SK-N-SH (cell line): ENCODE measurements around the gene RNF187. TPM values are rescaled to one million over a fixed set of nuclear protein-coding genes. Genes with fewer than 3 reads are reported as not detected.

Experiments used
- CTCF ChIA-PET: fragments of 300-600, 350-600 bp; formaldehyde crosslinking; extraction: SDS; loops from one replicate; lab custom pipeline; 2021; lab: Yijun Ruan, JAX
- POLR2A ChIA-PET: fragments of 350-600 bp; sonication (Branson Sonifier 250); formaldehyde crosslinking; extraction: SDS; loops from one replicate; lab custom pipeline; 2020; ENCODE audit warnings: antibody characterized with exemption, inconsistent platforms; lab: Yijun Ruan, JAX
- DNase-seq: peaks from one replicate; pipeline ENCODE4 v3.0.0; 2012
- H2AFZ ChIP-seq: fragments of 200-600 bp; sonication (generic); 2 replicates; pipeline ENCODE4 v1.8.1; 2016; ENCODE audit warnings: antibody characterized with exemption, mild to moderate bottlenecking, low read depth
- H3F3A ChIP-seq: fragments of 200-600 bp; sonication (generic); replicated peaks from 2 replicates; pipeline ENCODE3; 2016; ENCODE audit warnings: antibody characterized with exemption, mild to moderate bottlenecking; ENCODE audit not compliant: insufficient read depth
- H3K27ac ChIP-seq, 2 experiments: fragments of 200-500 bp in 1 of 2; fragments of 200-600 bp in 1 of 2; sonication (Bioruptor generic) in 1 of 2; sonication (generic), shearing (Covaris generic) in 1 of 2; 2 replicates each; pipeline versions ENCODE4 v1.5.1 to v1.6.1; 2014 to 2016; ENCODE audit warnings: low read depth in 2 of 2, inconsistent platforms in 1 of 2, low read length in 1 of 2, mild to moderate bottlenecking in 1 of 2, mixed read lengths in 1 of 2
- H3K27me3 ChIP-seq: fragments of 200-600 bp; sonication (generic), shearing (Covaris generic); 2 replicates; pipeline ENCODE4 v1.6.1; 2016; ENCODE audit warnings: mixed run types; ENCODE audit not compliant: insufficient read depth
- H3K36me3 ChIP-seq, 2 experiments: fragments of 200-500 bp in 1 of 2; fragments of 200-600 bp in 1 of 2; sonication (Bioruptor generic) in 1 of 2; sonication (generic) in 1 of 2; replicated peaks in 1 of 2; 2 replicates each; pipeline versions ENCODE3 to v1.5.1; 2014 to 2016; ENCODE audit warnings: low read length in 1 of 2, mild to moderate bottlenecking in 1 of 2; ENCODE audit not compliant: insufficient read depth in 2 of 2, control insufficient read depth in 1 of 2
- H3K4me1 ChIP-seq, 2 experiments: fragments of 200-500 bp in 1 of 2; fragments of 200-600 bp in 1 of 2; sonication (Bioruptor generic) in 1 of 2; sonication (generic), shearing (Covaris generic) in 1 of 2; 2 replicates each; pipeline versions ENCODE4 v1.5.1 to v1.6.1; 2014 to 2016; ENCODE audit warnings: low read depth in 1 of 2, low read length in 1 of 2, mixed run types in 1 of 2; ENCODE audit not compliant: insufficient read depth in 2 of 2, control insufficient read depth in 1 of 2
- H3K4me2 ChIP-seq: fragments of 200-600 bp; sonication (generic), shearing (Covaris generic); 2 replicates; pipeline ENCODE4 v1.6.1; 2017; ENCODE audit warnings: mixed run types
- H3K4me3 ChIP-seq, 2 experiments: fragments of 200-500 bp in 1 of 2; fragments of 200-600 bp in 1 of 2; sonication (Bioruptor generic) in 1 of 2; sonication (generic), shearing (Covaris generic) in 1 of 2; 2 replicates each; pipeline versions ENCODE4 v1.5.1 to v1.8.1; 2014 to 2016; ENCODE audit warnings: low read depth in 2 of 2, inconsistent platforms in 1 of 2, low read length in 1 of 2, mild to moderate bottlenecking in 1 of 2, mixed read lengths in 1 of 2, moderate library complexity in 1 of 2
- H3K79me2 ChIP-seq: fragments of 200-600 bp; sonication (generic); 2 replicates; pipeline ENCODE4 v1.8.1; 2017; ENCODE audit warnings: mild to moderate bottlenecking; ENCODE audit not compliant: insufficient read depth
- H3K9ac ChIP-seq: fragments of 200-600 bp; sonication (generic); 2 replicates; pipeline ENCODE4 v1.6.1; 2017; ENCODE audit warnings: mixed run types
- H3K9me2 ChIP-seq: fragments of 200-600 bp; sonication (generic); 2 replicates; pipeline ENCODE4 v1.6.1; 2017; ENCODE audit warnings: mixed run types
- H3K9me3 ChIP-seq: fragments of 200-600 bp; sonication (generic); 2 replicates; pipeline ENCODE4 v1.6.1; 2017; ENCODE audit warnings: mixed run types, mild to moderate bottlenecking, moderate library complexity
- H4K20me1 ChIP-seq: fragments of 200-600 bp; sonication (generic); 2 replicates; pipeline ENCODE4 v1.6.1; 2017; ENCODE audit warnings: mild to moderate bottlenecking, mixed run types; ENCODE audit not compliant: insufficient read depth
- ELF1 ChIP-seq: IDR thresholded peaks from 2 replicates; pipeline ENCODE4 v1.4.0; 2012
- FOSL2 ChIP-seq: IDR thresholded peaks from 2 replicates; pipeline ENCODE4 v1.4.0; 2012; ENCODE audit warnings: low read depth, mild to moderate bottlenecking, moderate library complexity, borderline replicate concordance
- MAX ChIP-seq: IDR thresholded peaks from 2 replicates; pipeline ENCODE4 v1.4.0; 2012; ENCODE audit warnings: low read depth
- MEF2A ChIP-seq: IDR thresholded peaks from 2 replicates; pipeline ENCODE4 v1.4.0; 2012; ENCODE audit warnings: low read depth, borderline replicate concordance
- MXI1 ChIP-seq: IDR thresholded peaks from 2 replicates; pipeline ENCODE4 v1.6.1; 2012; ENCODE audit warnings: mild to moderate bottlenecking, low read depth, low read length, improper control_type of control experiment
- NFIC ChIP-seq: IDR thresholded peaks from 2 replicates; pipeline ENCODE4 v1.4.0; 2012; ENCODE audit warnings: borderline replicate concordance
- NRF1 ChIP-seq: IDR thresholded peaks from 2 replicates; pipeline ENCODE4 v1.6.1; 2012; ENCODE audit warnings: low read depth, mild to moderate bottlenecking, low read length
- RCOR1 ChIP-seq: fragments of 150-350 bp; IDR thresholded peaks from 2 replicates; pipeline ENCODE4 v1.6.1; 2017; ENCODE audit warnings: antibody characterized with exemption, low read length
- RXRA ChIP-seq: IDR thresholded peaks from 2 replicates; pipeline ENCODE4 v1.4.0; 2012; ENCODE audit warnings: low read depth, mild to moderate bottlenecking, borderline replicate concordance
- SIN3A ChIP-seq: IDR thresholded peaks from 2 replicates; pipeline ENCODE4 v1.6.1; 2012; ENCODE audit warnings: low read depth, mild to moderate bottlenecking, low read length, moderate library complexity, borderline replicate concordance
- TCF12 ChIP-seq: IDR thresholded peaks from 2 replicates; pipeline ENCODE4 v1.4.0; 2012
- YY1 ChIP-seq: IDR thresholded peaks from 2 replicates; pipeline ENCODE4 v1.4.0; 2012; ENCODE audit warnings: low read depth, mild to moderate bottlenecking
- WGBS: methylation state at CpG from one replicate; pipeline ENCODE4 v1.1.6; 2017; ENCODE audit warnings: low lambda C conversion rate; 5-methylcytosine and 5-hydroxymethylcytosine counted together
- polyA plus RNA-seq, 3 experiments: library from polyadenylated mRNA; depleted of rRNA; stranded (reverse); fragments of >200 nt; gene quantifications; 2 replicates each; pipeline ENCODE4 v1.2.3, GENCODE V29; 2012
- TF ChIP-seq, protein P1 (sequence below): fragments of 150-350 bp; IDR thresholded peaks from 2 replicates; pipeline ENCODE4 v1.6.1; 2016; ENCODE audit warnings: mild to moderate bottlenecking, low read depth, low read length
- TF ChIP-seq, protein P2 (sequence below): IDR thresholded peaks from 2 replicates; pipeline ENCODE4; 2012
- TF ChIP-seq, protein P3 (sequence below): IDR thresholded peaks from 2 replicates; pipeline ENCODE4 v1.4.0; 2012; ENCODE audit warnings: low read depth, borderline replicate concordance

The RNF187 gene
- polyA plus RNA-seq, 1 of the 3 experiments (the other 2 are of a cell fraction), result 71.1 TPM

- no peak overlapping the region for H3K4me2 ChIP-seq
- H3F3A ChIP-seq, result peaks cover 11% of the 10 kb centered on the region
- CTCF ChIA-PET, result no interaction called here
- H3K4me3 ChIP-seq, result no peak overlapping the region
- peaks cover 6% of the 10 kb centered on the region for H3K79me2 ChIP-seq
- H3K9ac ChIP-seq, result no peak overlapping the region
- DNase-seq, result no peak
- H3K9me3 ChIP-seq, result no peaks in the 10 kb centered on the region
- H2AFZ ChIP-seq, result no peak overlapping the region
- H4K20me1 ChIP-seq, result no peaks in the 10 kb centered on the region
- H3K27me3 ChIP-seq, result no peaks in the 10 kb centered on the region; the same call in 1 of the 2 replicates
- POLR2A ChIA-PET, result no interaction called here
- no peak for TF ChIP-seq RXRA
- TF ChIP-seq FOSL2, result no peak
- TF ChIP-seq, protein P1, sequence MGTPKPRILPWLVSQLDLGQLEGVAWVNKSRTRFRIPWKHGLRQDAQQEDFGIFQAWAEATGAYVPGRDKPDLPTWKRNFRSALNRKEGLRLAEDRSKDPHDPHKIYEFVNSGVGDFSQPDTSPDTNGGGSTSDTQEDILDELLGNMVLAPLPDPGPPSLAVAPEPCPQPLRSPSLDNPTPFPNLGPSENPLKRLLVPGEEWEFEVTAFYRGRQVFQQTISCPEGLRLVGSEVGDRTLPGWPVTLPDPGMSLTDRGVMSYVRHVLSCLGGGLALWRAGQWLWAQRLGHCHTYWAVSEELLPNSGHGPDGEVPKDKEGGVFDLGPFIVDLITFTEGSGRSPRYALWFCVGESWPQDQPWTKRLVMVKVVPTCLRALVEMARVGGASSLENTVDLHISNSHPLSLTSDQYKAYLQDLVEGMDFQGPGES, result no peak
- no peak for TF ChIP-seq RCOR1
- TF ChIP-seq ELF1, result no peak
- TF ChIP-seq SIN3A, result no peak
- no peak for TF ChIP-seq MEF2A
- H3K9me2 ChIP-seq, result no peaks in the 10 kb centered on the region
- no peak overlapping the region for H3K27ac ChIP-seq
- H3K36me3 ChIP-seq, result no peaks in the 10 kb centered on the region
- peaks cover 0 to 8% of the 10 kb centered on the region in 2 experiments; a peak in 2 of 4 replicates for H3K4me1 ChIP-seq
- WGBS, result 62% methylated on average over 1 of the region's 1 CpG
Observed at GRCh38 chr1:228483789-228484188, 3.4 kb upstream of the RNF187 start.

DNA sequence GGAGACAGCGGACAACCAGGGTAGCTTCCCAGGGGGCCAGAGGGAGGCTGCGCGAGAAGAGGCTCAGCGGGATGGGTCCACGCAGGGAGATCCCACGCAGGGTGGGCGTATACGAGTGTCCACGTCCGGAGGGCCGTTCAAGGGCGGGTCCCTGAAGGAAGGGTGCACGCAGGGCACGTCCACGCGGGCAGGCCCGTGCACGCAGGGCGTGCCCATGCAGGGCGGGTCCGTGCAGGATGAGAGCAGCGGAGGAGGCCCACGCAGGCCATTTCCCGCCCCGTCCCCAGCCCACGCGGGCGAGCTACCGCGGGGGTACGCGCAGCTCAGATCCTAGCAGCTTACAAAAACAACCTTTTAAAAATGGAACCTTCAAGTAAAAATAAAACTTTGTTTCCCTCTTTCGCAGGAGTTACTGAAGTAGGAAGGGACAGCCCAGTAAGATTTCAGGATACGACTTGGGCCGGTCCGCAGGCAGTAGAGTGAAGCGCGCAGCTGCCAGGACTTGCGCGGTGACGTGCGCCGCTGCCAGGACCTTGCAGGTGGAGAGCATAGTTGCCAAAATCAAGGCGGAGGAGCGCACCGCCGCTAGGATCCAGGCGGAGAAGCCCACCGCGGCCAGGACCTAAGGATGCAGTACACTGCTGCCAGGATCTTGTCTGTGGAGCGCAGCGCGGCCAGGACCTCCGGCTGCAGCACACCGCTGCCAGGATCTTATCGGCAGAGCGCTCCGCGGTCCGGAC lies 416 bp upstream of the RNF187 start:
- H3K27me3 ChIP-seq, result no peaks in the 10 kb centered on the region
- H2AFZ ChIP-seq, result peak overlapping the region; percentile 94
- WGBS, result 0% methylated on average over 37 of the region's 60 CpGs
- peaks cover 11% of the 10 kb centered on the region for H3F3A ChIP-seq
- CTCF ChIA-PET, result interaction anchor here (1.0 to 1.8 kb wide), 5 partner anchors 14 to 31 kb away, joined by 4 to 18 read pairs (median 10); a partner anchor contains a TSS
- peaks cover 13 to 16% of the 10 kb centered on the region in 2 experiments for H3K36me3 ChIP-seq
- peak overlapping the region; percentile 90 to 97 for H3K27ac ChIP-seq
- peak overlapping the region; percentile 79 to 96 for H3K4me3 ChIP-seq
- TF ChIP-seq TCF12 (peak; percentile 18; the same call in 1 of the 2 replicates), ELF1 (no peak), MAX (peak; percentile 74), MXI1 (peak; percentile 72), FOSL2 (no peak), NRF1 (peak; percentile 51), NFIC (peak; percentile 28; the same call in 1 of the 2 replicates), YY1 (peak; percentile 68; the same call in 1 of the 2 replicates)
- TF ChIP-seq, protein P2, sequence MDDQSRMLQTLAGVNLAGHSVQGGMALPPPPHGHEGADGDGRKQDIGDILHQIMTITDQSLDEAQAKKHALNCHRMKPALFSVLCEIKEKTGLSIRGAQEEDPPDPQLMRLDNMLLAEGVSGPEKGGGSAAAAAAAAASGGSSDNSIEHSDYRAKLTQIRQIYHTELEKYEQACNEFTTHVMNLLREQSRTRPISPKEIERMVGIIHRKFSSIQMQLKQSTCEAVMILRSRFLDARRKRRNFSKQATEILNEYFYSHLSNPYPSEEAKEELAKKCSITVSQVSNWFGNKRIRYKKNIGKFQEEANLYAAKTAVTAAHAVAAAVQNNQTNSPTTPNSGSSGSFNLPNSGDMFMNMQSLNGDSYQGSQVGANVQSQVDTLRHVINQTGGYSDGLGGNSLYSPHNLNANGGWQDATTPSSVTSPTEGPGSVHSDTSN, result peak; percentile 16
- TF ChIP-seq, protein P3, sequence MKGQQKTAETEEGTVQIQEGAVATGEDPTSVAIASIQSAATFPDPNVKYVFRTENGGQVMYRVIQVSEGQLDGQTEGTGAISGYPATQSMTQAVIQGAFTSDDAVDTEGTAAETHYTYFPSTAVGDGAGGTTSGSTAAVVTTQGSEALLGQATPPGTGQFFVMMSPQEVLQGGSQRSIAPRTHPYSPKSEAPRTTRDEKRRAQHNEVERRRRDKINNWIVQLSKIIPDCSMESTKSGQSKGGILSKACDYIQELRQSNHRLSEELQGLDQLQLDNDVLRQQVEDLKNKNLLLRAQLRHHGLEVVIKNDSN, result peak; percentile 49; the same call in 1 of the 2 replicates
- TF ChIP-seq, protein P1, result no peak
- POLR2A ChIA-PET, result interaction anchor here (0.6 to 1.8 kb wide), 4 partner anchors 22 to 315 kb away, joined by 3 to 19 read pairs (median 4); partner anchors contain the start of gene TRIM11
- H3K9me2 ChIP-seq, result no peaks in the 10 kb centered on the region
- H3K4me2 ChIP-seq, result peak overlapping the region; percentile 92
- peak; percentile 80 for DNase-seq
- no peaks in the 10 kb centered on the region for H3K9me3 ChIP-seq
- peaks cover 0 to 10% of the 10 kb centered on the region in 2 experiments; a peak in 2 of 4 replicates for H3K4me1 ChIP-seq
- peaks cover 27% of the 10 kb centered on the region for H3K79me2 ChIP-seq
- peak overlapping the region; percentile 70 for H3K9ac ChIP-seq
- no peaks in the 10 kb centered on the region for H4K20me1 ChIP-seq
